BE2C (cell line): ENCODE measurements around the gene BSPH1.
"Not testable (repeated sequence)": the region's sequence is repeated elsewhere in the genome, so short reads cannot be mapped to it uniquely, and the experiment has no call there.

Experiments
- DNase-seq: peaks from one replicate; pipeline ENCODE4 v3.0.0-alpha.2; 2020
- H3K27me3 ChIP-seq: fragments of 250-450 bp; sonication (Bioruptor Pico); 2 replicates; pipeline ENCODE4 v1.5.1; 2020; ENCODE audit warnings: mild to moderate bottlenecking
- H3K36me3 ChIP-seq: fragments of 250-450 bp; sonication (Bioruptor Pico); 2 replicates; pipeline ENCODE4 v1.5.1; 2020; ENCODE audit warnings: mild to moderate bottlenecking
- H3K4me1 ChIP-seq: fragments of 250-450 bp; sonication (Bioruptor Pico); 2 replicates; pipeline ENCODE4 v1.5.1; 2020
- H3K4me3 ChIP-seq: 2 replicates; pipeline ENCODE4 v1.5.1; 2011; ENCODE audit warnings: low read depth, low read length
- H3K9me3 ChIP-seq: fragments of 250-450 bp; sonication (Bioruptor Pico); 2 replicates; pipeline ENCODE4 v1.5.1; 2020
- CTCF ChIP-seq: IDR thresholded peaks from 2 replicates; pipeline ENCODE4 v1.5.1; 2012; ENCODE audit warnings: mild to moderate bottlenecking, low read depth, low read length

The BSPH1 gene

GRCh38 chr19:48000846-48001245 lies 8.9 kb upstream of the BSPH1 start:
- no peak for TF ChIP-seq CTCF
- H3K36me3 ChIP-seq = no peaks in the 10 kb centered on the region
- H3K27me3 ChIP-seq = no peaks in the 10 kb centered on the region
- H3K4me1 ChIP-seq = no peaks in the 10 kb centered on the region
- no peak for DNase-seq
- H3K4me3 ChIP-seq = no peak overlapping the region
- no peaks in the 10 kb centered on the region for H3K9me3 ChIP-seq

DNA sequence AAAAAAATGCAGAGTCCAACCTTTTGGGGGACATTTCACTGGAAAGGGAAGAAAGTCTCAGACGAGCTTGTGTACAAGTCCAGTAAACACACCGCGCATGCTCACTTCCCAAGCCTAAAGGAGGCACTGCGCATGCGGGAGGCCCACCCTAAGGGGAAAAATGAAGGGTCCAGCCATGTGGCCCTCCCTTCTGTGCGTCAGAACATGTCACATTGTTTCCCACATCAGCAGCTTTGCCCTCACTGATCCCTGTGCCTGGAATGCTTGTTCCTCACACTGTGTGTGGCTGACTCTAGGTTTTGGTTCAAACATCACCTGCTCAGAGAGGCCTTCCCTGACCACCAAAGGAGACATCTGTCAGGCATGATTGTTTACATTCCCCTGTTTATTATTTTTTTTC lies 6.8 kb upstream of the BSPH1 start:
- TF ChIP-seq CTCF = no peak
- no peaks in the 10 kb centered on the region for H3K27me3 ChIP-seq
- no peaks in the 10 kb centered on the region for H3K36me3 ChIP-seq
- H3K4me1 ChIP-seq = no peaks in the 10 kb centered on the region
- H3K4me3 ChIP-seq = no peak overlapping the region
- DNase-seq = no peak
- H3K9me3 ChIP-seq = no peaks in the 10 kb centered on the region

DNA sequence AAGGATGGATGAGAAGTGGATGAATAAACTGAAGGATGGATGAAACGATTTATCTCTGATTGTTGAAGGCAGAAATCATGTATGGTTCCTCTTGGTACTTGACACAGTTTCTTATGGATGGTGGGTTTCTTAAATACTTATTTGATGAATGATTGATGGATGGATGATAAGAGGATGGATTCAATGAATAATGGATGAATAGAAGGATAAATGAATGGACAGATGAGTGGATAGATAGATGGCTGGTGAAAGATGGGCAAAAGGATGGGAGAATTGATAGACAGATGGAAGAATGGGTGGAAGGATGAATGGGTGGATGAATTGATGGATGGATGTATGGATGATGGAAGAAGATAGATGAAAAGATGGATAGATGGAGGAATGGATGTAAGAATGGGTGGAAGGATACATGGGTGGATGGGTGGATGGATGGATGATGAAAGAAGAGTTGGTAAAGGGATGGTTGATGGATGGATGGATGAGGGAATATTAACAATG lies 4.3 kb upstream of the BSPH1 start:
- DNase-seq = no peak
- H3K36me3 ChIP-seq = no peaks in the 10 kb centered on the region
- H3K27me3 ChIP-seq = peaks cover 3% of the 10 kb centered on the region; the same call in 1 of the 2 replicates
- H3K9me3 ChIP-seq = no peaks in the 10 kb centered on the region
- no peak overlapping the region for H3K4me3 ChIP-seq
- no peak for TF ChIP-seq CTCF
- no peaks in the 10 kb centered on the region for H3K4me1 ChIP-seq

GRCh38 chr19:47994209-47994802 lies 2.3 kb upstream of the BSPH1 start, which contains the start of gene ELSPBP1:
Gene ELSPBP1 (plus strand): TSS chr19:47994632. CDS start chr19:48008668, 14,036 bp downstream.
- peaks cover 11% of the 10 kb centered on the region; the same call in 1 of the 2 replicates for H3K27me3 ChIP-seq
- TF ChIP-seq CTCF = no peak
- no peaks in the 10 kb centered on the region for H3K36me3 ChIP-seq
- DNase-seq = no peak
- no peak within 1 kb of the TSS for H3K4me3 ChIP-seq
- no peaks in the 10 kb centered on the region for H3K4me1 ChIP-seq
- H3K9me3 ChIP-seq = no peaks in the 10 kb centered on the region

- Histone ChIP-seq H3K9me3 (no peaks in the 10 kb centered on the region), H3K4me3 (no peak overlapping the region), H3K4me1 (no peaks in the 10 kb centered on the region), H3K36me3 (no peaks in the 10 kb centered on the region), H3K27me3 (peaks cover 21% of the 10 kb centered on the region; the same call in 1 of the 2 replicates)
- no peak for TF ChIP-seq CTCF
- no peak for DNase-seq
These were observed 670 bp downstream of the BSPH1 start for GRCh38 chr19:47991191-47991808.

DNA sequence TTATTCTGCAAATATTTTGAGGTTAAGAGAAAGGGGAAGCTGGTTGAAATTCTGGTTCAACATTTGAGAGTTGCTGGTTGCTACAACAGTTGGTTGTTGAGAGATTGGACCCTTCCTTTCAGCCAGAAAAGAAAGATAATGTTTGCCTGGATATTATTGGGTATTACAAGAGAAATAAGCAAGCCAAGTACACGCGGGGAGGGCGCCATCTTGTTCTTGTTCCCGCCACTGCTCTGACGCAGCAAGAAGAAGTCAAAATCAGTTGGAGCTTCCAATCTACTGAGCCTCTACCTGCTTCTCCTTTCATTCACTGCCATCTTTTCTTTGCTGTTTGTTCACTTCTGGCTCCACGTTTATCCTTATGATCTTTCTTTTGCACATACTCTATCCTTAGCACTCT lies 18.4 kb downstream of the BSPH1 start:
- no peaks in the 10 kb centered on the region for H3K4me1 ChIP-seq
- peaks cover 9% of the 10 kb centered on the region for H3K27me3 ChIP-seq
- no peak for TF ChIP-seq CTCF
- H3K36me3 ChIP-seq = no peaks in the 10 kb centered on the region
- no peaks in the 10 kb centered on the region; the same call in 1 of the 2 replicates for H3K9me3 ChIP-seq
- DNase-seq = no peak
- no peak overlapping the region for H3K4me3 ChIP-seq

- not testable (repeated sequence) for DNase-seq, H3K4me1 ChIP-seq, H3K4me3 ChIP-seq, H3K9me3 ChIP-seq, H3K36me3 ChIP-seq
- peaks cover 16% of the 10 kb centered on the region for H3K27me3 ChIP-seq
These were observed 36.0 kb downstream of the BSPH1 start for GRCh38 chr19:47955936-47956335.

GRCh38 chr19:47952132-47952531 lies 39.8 kb downstream of the BSPH1 start:
- H3K27me3 ChIP-seq, H3K4me3 ChIP-seq, DNase-seq, H3K9me3 ChIP-seq, H3K4me1 ChIP-seq, H3K36me3 ChIP-seq: not testable (repeated sequence)
